Measurements from ENCODE around the gene RTN4. TPM values are rescaled to one million over a fixed set of nuclear protein-coding genes. Genes with fewer than 3 reads are reported as not detected.

The RTN4 gene
- total RNA-seq, 1 donor, result 355 TPM

- Histone ChIP-seq H3K9me3 (ENCODE audit: low read depth, low read length) (no peaks in the 10 kb centered on the region), H3K36me3 (ENCODE audit: insufficient read depth, low read length) (peaks cover 2% of the 10 kb centered on the region), H3K4me1 (ENCODE audit: insufficient read depth, low read length) (peaks cover 10% of the 10 kb centered on the region), H3K79me2 (ENCODE audit: insufficient read depth, low read length) (peaks cover 3% of the 10 kb centered on the region), H3K27me3 (ENCODE audit: insufficient read depth, low read length) (no peaks in the 10 kb centered on the region), H3K4me3 (ENCODE audit: insufficient read depth, low read length) (no peak overlapping the region), H2AFZ (ENCODE audit: low read length) (no peak overlapping the region), H3K27ac (ENCODE audit: low read depth, low read length) (no peak overlapping the region), H4K20me1 (ENCODE audit: insufficient read depth, low read length) (peaks cover 2% of the 10 kb centered on the region), H3K4me2 (ENCODE audit: insufficient read depth, low read length) (no peak overlapping the region)
- no peak for DNase-seq (ENCODE audit: insufficient read length, low spot score, missing footprints)
- no peak for TF ChIP-seq CTCF (IDR thresholded peaks at IDR 0.05; ENCODE audit: extremely low read depth, low read depth, low read length)
Measured at GRCh38 chr2:54962935-54963440, 87.3 kb downstream of the RTN4 start.

- H3K4me1 ChIP-seq (ENCODE audit: insufficient read depth, low read length), result peaks cover 10% of the 10 kb centered on the region
Measured at GRCh38 chr2:54962511-54962910, 87.7 kb downstream of the RTN4 start.

GRCh38 chr2:54960164-54960563 is 90.1 kb downstream of the RTN4 start:
- Histone ChIP-seq H2AFZ (ENCODE audit: low read length) (no peak overlapping the region), H3K4me2 (ENCODE audit: insufficient read depth, low read length) (no peak overlapping the region), H3K9me3 (ENCODE audit: low read depth, low read length) (no peaks in the 10 kb centered on the region), H3K36me3 (ENCODE audit: insufficient read depth, low read length) (no peaks in the 10 kb centered on the region), H4K20me1 (ENCODE audit: insufficient read depth, low read length) (no peaks in the 10 kb centered on the region), H3K27ac (ENCODE audit: low read depth, low read length) (no peak overlapping the region), H3K27me3 (ENCODE audit: insufficient read depth, low read length) (no peaks in the 10 kb centered on the region), H3K79me2 (ENCODE audit: insufficient read depth, low read length) (no peaks in the 10 kb centered on the region), H3K4me3 (ENCODE audit: insufficient read depth, low read length) (no peak overlapping the region), H3K4me1 (ENCODE audit: insufficient read depth, low read length) (peaks cover 9% of the 10 kb centered on the region)
- no peak for TF ChIP-seq CTCF (IDR thresholded peaks at IDR 0.05; ENCODE audit: extremely low read depth, low read depth, low read length)
- no peak for DNase-seq (ENCODE audit: insufficient read length, low spot score, missing footprints)

More at GRCh38 chr2:54962511-54962910, 87.7 kb downstream of the RTN4 start:
- no peak overlapping the region for H3K27ac ChIP-seq (ENCODE audit: low read depth, low read length)
- no peak overlapping the region for H2AFZ ChIP-seq (ENCODE audit: low read length)
- no peaks in the 10 kb centered on the region for H3K79me2 ChIP-seq (ENCODE audit: insufficient read depth, low read length)
- no peak overlapping the region for H3K4me3 ChIP-seq (ENCODE audit: insufficient read depth, low read length)
- H3K4me2 ChIP-seq (ENCODE audit: insufficient read depth, low read length), result no peak overlapping the region
- H3K27me3 ChIP-seq (ENCODE audit: insufficient read depth, low read length), result no peaks in the 10 kb centered on the region
- H3K9me3 ChIP-seq (ENCODE audit: low read depth, low read length), result no peaks in the 10 kb centered on the region
- no peaks in the 10 kb centered on the region for H4K20me1 ChIP-seq (ENCODE audit: insufficient read depth, low read length)
- no peak for TF ChIP-seq CTCF (IDR thresholded peaks at IDR 0.05; ENCODE audit: extremely low read depth, low read depth, low read length)
- H3K36me3 ChIP-seq (ENCODE audit: insufficient read depth, low read length), result no peaks in the 10 kb centered on the region
- no peak for DNase-seq (ENCODE audit: insufficient read length, low spot score, missing footprints)

- Histone ChIP-seq H3K4me1 (ENCODE audit: insufficient read depth, low read length) (no peaks in the 10 kb centered on the region), H3K9me3 (ENCODE audit: low read depth, low read length) (no peaks in the 10 kb centered on the region), H3K27me3 (ENCODE audit: insufficient read depth, low read length) (no peaks in the 10 kb centered on the region), H3K79me2 (ENCODE audit: insufficient read depth, low read length) (no peaks in the 10 kb centered on the region), H3K4me2 (ENCODE audit: insufficient read depth, low read length) (no peak overlapping the region), H3K36me3 (ENCODE audit: insufficient read depth, low read length) (no peaks in the 10 kb centered on the region), H2AFZ (ENCODE audit: low read length) (no peak overlapping the region), H4K20me1 (ENCODE audit: insufficient read depth, low read length) (no peaks in the 10 kb centered on the region), H3K27ac (ENCODE audit: low read depth, low read length) (no peak overlapping the region), H3K4me3 (ENCODE audit: insufficient read depth, low read length) (no peak overlapping the region)
- DNase-seq (ENCODE audit: insufficient read length, low spot score, missing footprints), result no peak
- no peak for TF ChIP-seq CTCF (IDR thresholded peaks at IDR 0.05; ENCODE audit: extremely low read depth, low read depth, low read length)
Measured at GRCh38 chr2:54958717-54959371, 91.4 kb downstream of the RTN4 start.

Measured in osteoblast (primary cell).